Measurements from ENCODE around the gene PLAU. TPM values are rescaled to one million over a fixed set of nuclear protein-coding genes. Genes with fewer than 3 reads are reported as not detected.
"Not testable (repeated sequence)": the region's sequence is repeated elsewhere in the genome, so short reads cannot be mapped to it uniquely, and the experiment has no call there.

Gene PLAU
- total and polyA plus RNA-seq, 2 experiments from 2014 or later, result 5.2 to 11.1 TPM

- peaks cover 16% of the 10 kb centered on the region for H3K4me1 ChIP-seq (ENCODE audit: insufficient read depth)
- no peak for DNase-seq (ENCODE audit: low spot score)
- H2AFZ ChIP-seq, result no peak overlapping the region
- H3K79me2 ChIP-seq, result no peaks in the 10 kb centered on the region
- 96% methylated on average over 2 of the region's 2 CpGs for WGBS (ENCODE audit: low lambda C conversion rate, missing lambda C conversion rate)
- H3K36me3 ChIP-seq (replicated peaks; ENCODE audit: insufficient read depth, low read depth), result no peaks in the 10 kb centered on the region
- no peaks in the 10 kb centered on the region for H3K9me3 ChIP-seq (ENCODE audit: low read depth)
- no peak overlapping the region for H3K4me2 ChIP-seq
- H3K9me2 ChIP-seq (replicated peaks; ENCODE audit: insufficient read depth), result no peaks in the 10 kb centered on the region
- TF ChIP-seq EZH2 (IDR thresholded peaks at IDR 0.05; ENCODE audit: borderline replicate concordance) (no peak), CTCF (IDR thresholded peaks at IDR 0.05; ENCODE audit: poor library complexity) (no peak), EZH2phosphoT487 (IDR thresholded peaks at IDR 0.05; ENCODE audit: low read depth, severe bottlenecking, unreplicated experiment) (no peak)
- H4K20me1 ChIP-seq (ENCODE audit: insufficient read depth, poor library complexity, severe bottlenecking), result no peaks in the 10 kb centered on the region
- no peak overlapping the region for H3K4me3 ChIP-seq
- H3K27ac ChIP-seq, result no peak overlapping the region
- H3K27me3 ChIP-seq, result no peaks in the 10 kb centered on the region
Observed at GRCh38 chr10:73962386-73962785, 51.5 kb downstream of the PLAU start.

- H3K27ac ChIP-seq; H3K27me3 ChIP-seq; H3K9me2 ChIP-seq (replicated peaks; ENCODE audit: insufficient read depth); DNase-seq (ENCODE audit: low spot score); H3K79me2 ChIP-seq; H3K4me2 ChIP-seq; H3K36me3 ChIP-seq (replicated peaks; ENCODE audit: insufficient read depth, low read depth); H4K20me1 ChIP-seq (ENCODE audit: insufficient read depth, poor library complexity, severe bottlenecking); H3K4me3 ChIP-seq; H2AFZ ChIP-seq; H3K9me3 ChIP-seq (ENCODE audit: low read depth): not testable (repeated sequence)
- 96% methylated on average over 12 of the region's 12 CpGs for WGBS (ENCODE audit: low lambda C conversion rate, missing lambda C conversion rate)
- H3K4me1 ChIP-seq (ENCODE audit: insufficient read depth), result peaks cover 23% of the 10 kb centered on the region
Observed at GRCh38 chr10:73963533-73963932, 52.6 kb downstream of the PLAU start.

GRCh38 chr10:73964743-73965142 is 53.8 kb downstream of the PLAU start:
- no peak overlapping the region for H2AFZ ChIP-seq
- H3K4me3 ChIP-seq, result no peak overlapping the region
- no peak overlapping the region for H3K4me2 ChIP-seq
- H4K20me1 ChIP-seq (ENCODE audit: insufficient read depth, poor library complexity, severe bottlenecking), result no peaks in the 10 kb centered on the region
- H3K4me1 ChIP-seq (ENCODE audit: insufficient read depth), result peaks cover 27% of the 10 kb centered on the region
- TF ChIP-seq EZH2 (IDR thresholded peaks at IDR 0.05; ENCODE audit: borderline replicate concordance), result no peak
- no peak for TF ChIP-seq CTCF (IDR thresholded peaks at IDR 0.05; ENCODE audit: poor library complexity)
- no peak for TF ChIP-seq EZH2phosphoT487 (IDR thresholded peaks at IDR 0.05; ENCODE audit: low read depth, severe bottlenecking, unreplicated experiment)
- H3K27me3 ChIP-seq, result no peaks in the 10 kb centered on the region
- H3K36me3 ChIP-seq (replicated peaks; ENCODE audit: insufficient read depth, low read depth), result no peaks in the 10 kb centered on the region
- no peak overlapping the region for H3K27ac ChIP-seq
- H3K9me2 ChIP-seq (replicated peaks; ENCODE audit: insufficient read depth), result no peaks in the 10 kb centered on the region
- 97% methylated on average over 2 of the region's 2 CpGs for WGBS (ENCODE audit: low lambda C conversion rate, missing lambda C conversion rate)
- DNase-seq (ENCODE audit: low spot score), result no peak
- H3K9me3 ChIP-seq (ENCODE audit: low read depth), result no peaks in the 10 kb centered on the region
- H3K79me2 ChIP-seq, result no peaks in the 10 kb centered on the region

- H3K9me2 ChIP-seq (replicated peaks; ENCODE audit: insufficient read depth); H4K20me1 ChIP-seq (ENCODE audit: insufficient read depth, poor library complexity, severe bottlenecking); H3K9me3 ChIP-seq (ENCODE audit: low read depth); DNase-seq (ENCODE audit: low spot score); H3K36me3 ChIP-seq (replicated peaks; ENCODE audit: insufficient read depth, low read depth); H3K27me3 ChIP-seq; H3K79me2 ChIP-seq; H3K4me3 ChIP-seq: not testable (repeated sequence)
- Histone ChIP-seq H3K4me2 (peak overlapping the region; percentile 50), H3K4me1 (ENCODE audit: insufficient read depth) (peaks cover 27% of the 10 kb centered on the region), H3K27ac (peak overlapping the region; percentile 89), H2AFZ (peak overlapping the region; percentile 13)
- 85% methylated on average over 12 of the region's 12 CpGs for WGBS (ENCODE audit: low lambda C conversion rate, missing lambda C conversion rate)
Observed at GRCh38 chr10:73965267-73965889, 54.4 kb downstream of the PLAU start.

All from hepatocyte (in vitro differentiated cells).